NCI-H2107 treated with DMSO at 0.1 percent for 48 hours (cell line): Measurements from ENCODE around the gene VAMP5.
"Not testable (repeated sequence)": the region's sequence is repeated elsewhere in the genome, so short reads cannot be mapped to it uniquely, and the experiment has no call there.

ENCODE experiments used
- DNase-seq: peaks from one replicate; lab custom pipeline; 2025; ENCODE audit not compliant: unreplicated experiment; lab: John Stamatoyannopoulos, UW

VAMP5 gene

GRCh38 chr2:85549826-85550225 is 34.4 kb upstream of the VAMP5 start:
- no peak for DNase-seq

GRCh38 chr2:85550486-85550885 is 33.7 kb upstream of the VAMP5 start:
- no peak for DNase-seq

- peak; percentile 78 for DNase-seq
Measured at GRCh38 chr2:85551698-85552678, 32.2 kb upstream of the VAMP5 start.

GRCh38 chr2:85553184-85553583 is 31.0 kb upstream of the VAMP5 start:
- DNase-seq, result no peak

- DNase-seq, result no peak
Measured at GRCh38 chr2:85554980-85555612, 29.1 kb upstream of the VAMP5 start.

GRCh38 chr2:85557130-85557529 is 27.1 kb upstream of the VAMP5 start:
- DNase-seq, result no peak

- no peak for DNase-seq
Measured at GRCh38 chr2:85558160-85558559, 26.1 kb upstream of the VAMP5 start.

- DNase-seq, result not testable (repeated sequence)
Measured at GRCh38 chr2:85560403-85560726, 23.9 kb upstream of the VAMP5 start.

GRCh38 chr2:85560812-85561279 is 23.4 kb upstream of the VAMP5 start:
- DNase-seq, result no peak

- peak; percentile 88 for DNase-seq
Measured at GRCh38 chr2:85561280-85562212, 22.7 kb upstream of the VAMP5 start, which contains the start of gene GGCX. GGCX (minus strand) TSS chr2:85561493; CDS start chr2:85561428, 65 bp downstream.

GRCh38 chr2:85564144-85564563 is 20.1 kb upstream of the VAMP5 start:
- DNase-seq, result no peak

- no peak for DNase-seq
Measured at GRCh38 chr2:85566265-85566664, 18.0 kb upstream of the VAMP5 start.

- no peak for DNase-seq
Measured at GRCh38 chr2:85575739-85576138, 8.5 kb upstream of the VAMP5 start.

- no peak for DNase-seq
Measured at GRCh38 chr2:85577063-85577385, 7.2 kb upstream of the VAMP5 start.

GRCh38 chr2:85577386-85578242 is 6.6 kb upstream of the VAMP5 start, which contains the start of gene VAMP8:
VAMP8 (plus strand) TSS chr2:85577586; CDS start chr2:85577647, 61 bp downstream.
- no peak for DNase-seq

GRCh38 chr2:85578243-85579180 is 5.7 kb upstream of the VAMP5 start:
- no peak for DNase-seq

- no peak for DNase-seq
Measured at GRCh38 chr2:85579266-85579935, 4.8 kb upstream of the VAMP5 start.

- no peak for DNase-seq
Measured at GRCh38 chr2:85580206-85580605, 4.0 kb upstream of the VAMP5 start.
